Vagina (tissue), 2 donors: ENCODE data around the gene SSTR5. TPM values are rescaled to one million over a fixed set of nuclear protein-coding genes. Genes with fewer than 3 reads are reported as not detected.

Experiments used
- DNase-seq, 2 donors: peaks; one replicate each; pipeline ENCODE4 v3.0.0-alpha.2; 2017; ENCODE audit errors: extremely low spot score in 2 of 2
- H3K27ac ChIP-seq: fragments of 200-600 bp; sonication (generic); one replicate; pipeline ENCODE4 v1.5.1; 2019
- H3K27me3 ChIP-seq: fragments of 200-600 bp; sonication (generic); one replicate; pipeline ENCODE4 v1.5.1; 2019
- H3K36me3 ChIP-seq, 2 donors: fragments of 200-600 bp; sonication (generic); one replicate each; pipeline ENCODE4 v1.5.1; 2017 to 2019
- H3K4me1 ChIP-seq: fragments of 200-600 bp; sonication (generic); one replicate; pipeline ENCODE4 v1.5.1; 2019
- H3K4me3 ChIP-seq, 2 donors: fragments of 200-600 bp; sonication (generic); 1 replicate in 1 of 2; 2 replicates in 1 of 2; pipeline ENCODE4 v1.5.1; 2016 to 2019
- H3K9me3 ChIP-seq: fragments of 200-600 bp; sonication (generic); one replicate; pipeline ENCODE4 v1.5.1; 2019
- POLR2A ChIP-seq, 2 donors: fragments of 450-650 bp; IDR thresholded peaks; one replicate each; pipeline ENCODE4 v1.6.1; 2017; ENCODE audit warnings: antibody characterized with exemption in 2 of 2, mild to moderate bottlenecking in 2 of 2, moderate library complexity in 2 of 2
- POLR2AphosphoS5 ChIP-seq, 2 donors: sonication (generic); formaldehyde crosslinking; IDR thresholded peaks; one replicate each; pipeline ENCODE4 v1.9.0; 2017; ENCODE audit warnings: antibody characterized with exemption in 2 of 2, mild to moderate bottlenecking in 2 of 2, low read depth in 1 of 2; ENCODE audit not compliant: insufficient read depth in 1 of 2
- intact Hi-C: fragments of 100-400 bp; cut with DNase I; formaldehyde crosslinking; loops from one replicate; pipeline ENCODE4 v1.15.1; 2023
- total RNA-seq: library from RNA; depleted of rRNA; stranded (reverse); fragments of >200 nt; gene quantifications from one replicate; pipeline ENCODE4 v1.2.3, GENCODE V29; 2016
- TF ChIP-seq, protein P1 (sequence below), 3 experiments: fragments of 450-650 bp in 2 of 3; fragments of 200-600 bp in 1 of 3; sonication (generic) in 1 of 3; IDR thresholded peaks; one replicate each; pipeline ENCODE4 v1.5.1; 2017 to 2019; ENCODE audit warnings: antibody characterized with exemption in 3 of 3, mild to moderate bottlenecking in 2 of 3, moderate library complexity in 2 of 3

The SSTR5 gene
- total RNA-seq, 1 donor from 2014 or later, result 0.98 TPM

DNA sequence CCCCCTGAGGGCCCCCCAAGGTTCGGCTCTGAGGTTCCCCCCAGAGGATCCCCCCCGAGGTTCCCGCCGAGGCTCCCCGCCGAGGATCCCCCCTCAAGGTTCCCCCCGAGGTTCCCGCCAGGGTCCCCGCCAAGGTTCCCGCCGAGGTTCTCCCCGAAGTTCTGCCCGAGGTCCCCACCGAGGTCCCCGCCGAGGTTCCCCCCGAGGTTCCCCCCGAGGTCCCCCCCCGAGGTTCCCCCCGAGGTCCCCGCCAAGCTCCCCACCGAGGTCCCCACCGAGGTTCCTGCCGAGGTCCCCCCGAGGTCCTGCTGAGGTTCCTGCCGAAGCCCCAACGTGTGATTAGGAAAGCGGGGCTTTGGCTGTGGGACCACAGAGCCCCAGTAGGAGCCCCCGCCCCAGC is 32.2 kb upstream of the SSTR5 start:
- no peak for TF ChIP-seq POLR2A (IDR thresholded peaks at IDR 0.05)
- no peak for TF ChIP-seq POLR2AphosphoS5 (IDR thresholded peaks at IDR 0.05; ENCODE audit: insufficient read depth in 1 of 2, low read depth in 1 of 2)
- TF ChIP-seq, protein P1, sequence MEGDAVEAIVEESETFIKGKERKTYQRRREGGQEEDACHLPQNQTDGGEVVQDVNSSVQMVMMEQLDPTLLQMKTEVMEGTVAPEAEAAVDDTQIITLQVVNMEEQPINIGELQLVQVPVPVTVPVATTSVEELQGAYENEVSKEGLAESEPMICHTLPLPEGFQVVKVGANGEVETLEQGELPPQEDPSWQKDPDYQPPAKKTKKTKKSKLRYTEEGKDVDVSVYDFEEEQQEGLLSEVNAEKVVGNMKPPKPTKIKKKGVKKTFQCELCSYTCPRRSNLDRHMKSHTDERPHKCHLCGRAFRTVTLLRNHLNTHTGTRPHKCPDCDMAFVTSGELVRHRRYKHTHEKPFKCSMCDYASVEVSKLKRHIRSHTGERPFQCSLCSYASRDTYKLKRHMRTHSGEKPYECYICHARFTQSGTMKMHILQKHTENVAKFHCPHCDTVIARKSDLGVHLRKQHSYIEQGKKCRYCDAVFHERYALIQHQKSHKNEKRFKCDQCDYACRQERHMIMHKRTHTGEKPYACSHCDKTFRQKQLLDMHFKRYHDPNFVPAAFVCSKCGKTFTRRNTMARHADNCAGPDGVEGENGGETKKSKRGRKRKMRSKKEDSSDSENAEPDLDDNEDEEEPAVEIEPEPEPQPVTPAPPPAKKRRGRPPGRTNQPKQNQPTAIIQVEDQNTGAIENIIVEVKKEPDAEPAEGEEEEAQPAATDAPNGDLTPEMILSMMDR (IDR thresholded peaks at IDR 0.05), result no peak
- intact Hi-C loops, result no loop called here
- H3K4me1 ChIP-seq, result peaks cover 17% of the 10 kb centered on the region
- H3K9me3 ChIP-seq, result no peaks in the 10 kb centered on the region
- no peaks in the 10 kb centered on the region for H3K36me3 ChIP-seq
- H3K27me3 ChIP-seq, result no peaks in the 10 kb centered on the region
- H3K4me3 ChIP-seq, result no peak overlapping the region
- DNase-seq, result no peak
- no peak overlapping the region for H3K27ac ChIP-seq

GRCh38 chr16:1042049-1042744 is 30.4 kb upstream of the SSTR5 start:
- intact Hi-C loops, result no loop called here
- no peak for DNase-seq
- H3K4me3 ChIP-seq, result no peak overlapping the region
- no peak overlapping the region for H3K27ac ChIP-seq
- no peaks in the 10 kb centered on the region for H3K9me3 ChIP-seq
- no peaks in the 10 kb centered on the region for H3K27me3 ChIP-seq
- TF ChIP-seq, protein P1 (IDR thresholded peaks at IDR 0.05), result no peak
- TF ChIP-seq POLR2A (IDR thresholded peaks at IDR 0.05), result no peak
- no peak for TF ChIP-seq POLR2AphosphoS5 (IDR thresholded peaks at IDR 0.05; ENCODE audit: insufficient read depth in 1 of 2, low read depth in 1 of 2)
- H3K36me3 ChIP-seq, result no peaks in the 10 kb centered on the region
- H3K4me1 ChIP-seq, result peaks cover 11% of the 10 kb centered on the region

DNA sequence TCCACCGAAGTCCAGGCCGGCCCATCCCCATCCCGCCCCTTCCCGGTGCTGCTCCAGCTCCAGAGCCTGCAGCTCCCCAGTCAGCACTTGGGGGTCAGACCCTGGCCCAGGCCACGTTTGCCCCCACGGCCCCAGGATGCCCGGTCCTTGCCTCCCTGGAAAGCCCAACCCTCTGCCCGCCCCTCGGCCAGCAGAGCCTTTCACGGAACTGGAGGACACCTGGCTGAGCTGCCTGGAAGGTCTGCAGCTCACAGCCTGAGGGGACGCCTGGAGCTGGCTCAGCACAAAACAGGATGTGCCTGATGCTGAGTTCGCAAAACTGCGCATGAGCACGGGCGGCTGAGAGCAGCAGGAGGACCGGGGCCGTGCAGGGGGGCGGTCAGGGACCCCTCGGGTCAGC is 29.7 kb upstream of the SSTR5 start:
- no peaks in the 10 kb centered on the region for H3K27me3 ChIP-seq

DNA sequence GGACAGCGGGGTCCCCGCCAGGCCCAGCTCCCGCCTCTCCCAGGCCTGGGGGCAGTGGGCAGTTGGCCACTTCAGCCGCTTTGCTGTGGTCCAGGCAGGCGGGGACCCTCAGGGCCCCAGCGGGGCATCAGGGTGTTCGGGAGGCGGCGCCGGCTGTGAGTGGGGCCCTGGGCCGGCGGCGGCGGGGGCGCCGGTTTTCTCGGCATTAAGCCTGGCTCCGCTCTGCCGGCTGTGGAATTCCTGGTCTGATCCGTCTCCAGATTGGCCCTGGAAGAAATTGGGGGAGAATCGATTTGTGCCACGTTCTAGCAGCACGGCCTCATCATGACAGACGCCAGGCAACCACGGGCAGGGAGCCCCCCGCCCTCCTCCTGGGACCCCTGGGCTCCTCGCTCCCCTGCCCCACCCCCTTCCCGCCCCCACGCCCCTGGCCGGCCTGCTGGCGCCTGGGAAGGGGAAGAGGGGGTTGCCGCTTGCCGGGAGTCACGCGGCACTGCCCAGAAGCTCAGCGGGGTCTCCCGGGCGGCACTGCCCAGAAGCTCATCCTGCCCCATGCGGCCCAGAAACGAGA is 28.6 kb upstream of the SSTR5 start:
- Histone ChIP-seq H3K27me3 (no peaks in the 10 kb centered on the region), H3K4me3 (no peak overlapping the region), H3K4me1 (peaks cover 11% of the 10 kb centered on the region), H3K27ac (no peak overlapping the region), H3K36me3 (no peaks in the 10 kb centered on the region), H3K9me3 (no peaks in the 10 kb centered on the region)
- intact Hi-C loops, result no loop called here
- no peak for DNase-seq
- TF ChIP-seq, protein P1 (IDR thresholded peaks at IDR 0.05), result no peak
- TF ChIP-seq POLR2A (IDR thresholded peaks at IDR 0.05) (no peak), POLR2AphosphoS5 (IDR thresholded peaks at IDR 0.05; ENCODE audit: insufficient read depth in 1 of 2, low read depth in 1 of 2) (no peak)

More for the DNA sequence above, 29.7 kb upstream of the SSTR5 start:
- H3K4me1 ChIP-seq, result peaks cover 11% of the 10 kb centered on the region
- no peak for DNase-seq
- H3K4me3 ChIP-seq, result no peak overlapping the region
- no peak overlapping the region for H3K27ac ChIP-seq
- intact Hi-C loops, result no loop called here
- H3K36me3 ChIP-seq, result no peaks in the 10 kb centered on the region
- TF ChIP-seq POLR2AphosphoS5 (IDR thresholded peaks at IDR 0.05; ENCODE audit: insufficient read depth in 1 of 2, low read depth in 1 of 2), result no peak
- TF ChIP-seq POLR2A (IDR thresholded peaks at IDR 0.05), result no peak
- TF ChIP-seq, protein P1 (IDR thresholded peaks at IDR 0.05), result no peak
- no peaks in the 10 kb centered on the region for H3K9me3 ChIP-seq
